Stimulated activated CD8-positive, alpha-beta memory T cell treated with anti-CD3 and anti-CD28 coated beads, Interleukin-12 subunit alpha, Interleukin-12 subunit beta, amount 100 ng/mL, for 1 hour (primary cell): ENCODE results near the gene AIP.
"Not testable (repeated sequence)": the region's sequence is repeated elsewhere in the genome, so short reads cannot be mapped to it uniquely, and the experiment has no call there.

ENCODE experiments used
- DNase-seq: peaks from one replicate; pipeline ENCODE4 v3.0.0-alpha.2; 2020; ENCODE audit warnings: low read depth

Gene AIP

GRCh38 chr11:67449116-67449844, 33.5 kb upstream of the AIP start:
- DNase-seq = no peak

- no peak for DNase-seq
Observed at GRCh38 chr11:67450796-67451657, 31.8 kb upstream of the AIP start.

- no peak for DNase-seq
Observed at GRCh38 chr11:67451658-67451976, 31.2 kb upstream of the AIP start.

- DNase-seq = no peak
Observed at GRCh38 chr11:67452141-67452952, 30.5 kb upstream of the AIP start, which contains the start of gene GPR152. Gene GPR152, minus strand, starts transcription at chr11:67452729. Its CDS starts 5 bp downstream, at chr11:67452724.

GRCh38 chr11:67453816-67454732, 28.8 kb upstream of the AIP start:
- DNase-seq = no peak

GRCh38 chr11:67455054-67455453, 27.8 kb upstream of the AIP start, which contains the start of gene CABP4:
Gene CABP4, plus strand, starts transcription at chr11:67455354. Its CDS starts 70 bp downstream, at chr11:67455424.
- DNase-seq = no peak

- no peak for DNase-seq
Observed at GRCh38 chr11:67456068-67456705, 26.6 kb upstream of the AIP start.

GRCh38 chr11:67457453-67457852, 25.4 kb upstream of the AIP start:
- no peak for DNase-seq

- DNase-seq = no peak
Observed at GRCh38 chr11:67458266-67458665, 24.6 kb upstream of the AIP start.

- no peak for DNase-seq
Observed at GRCh38 chr11:67463186-67463585, 19.6 kb upstream of the AIP start.

GRCh38 chr11:67463680-67464410, 19.0 kb upstream of the AIP start:
- no peak for DNase-seq

GRCh38 chr11:67464411-67465188, 18.2 kb upstream of the AIP start:
- DNase-seq = peak; percentile 83

- no peak for DNase-seq
Observed at GRCh38 chr11:67465189-67465510, 17.7 kb upstream of the AIP start.

- not testable (repeated sequence) for DNase-seq
Observed at GRCh38 chr11:67465530-67465929, 17.3 kb upstream of the AIP start.

- no peak for DNase-seq
Observed at GRCh38 chr11:67466367-67466766, 16.5 kb upstream of the AIP start.

GRCh38 chr11:67466962-67467771, 15.7 kb upstream of the AIP start:
- DNase-seq = no peak

GRCh38 chr11:67468056-67468455, 14.8 kb upstream of the AIP start:
- no peak for DNase-seq

GRCh38 chr11:67468456-67468758, 14.4 kb upstream of the AIP start:
- DNase-seq = no peak
